ENCODE results near the gene ASTN1.

Gene ASTN1

GRCh38 chr1:176957603-176958002 lies 206.9 kb downstream of the ASTN1 start:
- FAIRE-seq: no peak
- TF ChIP-seq SPI1 (IDR thresholded peaks at IDR 0.05; ENCODE audit: low read depth, low read length) (no peak), TAF1 (IDR thresholded peaks at IDR 0.05; ENCODE audit: low read depth, low read length) (no peak), POLR2A (IDR thresholded peaks at IDR 0.05; ENCODE audit: low read depth, low read length) (no peak), PAX5 (IDR thresholded peaks at IDR 0.05; ENCODE audit: insufficient read depth, low read length, severe bottlenecking) (no peak), POLR2AphosphoS5 (IDR thresholded peaks at IDR 0.05; ENCODE audit: low read depth, low read length) (no peak), POU2F2 (IDR thresholded peaks at IDR 0.05; ENCODE audit: low read depth, low read length) (no peak)
- no peak for DNase-seq (ENCODE audit: insufficient read length, low spot score)

DNA sequence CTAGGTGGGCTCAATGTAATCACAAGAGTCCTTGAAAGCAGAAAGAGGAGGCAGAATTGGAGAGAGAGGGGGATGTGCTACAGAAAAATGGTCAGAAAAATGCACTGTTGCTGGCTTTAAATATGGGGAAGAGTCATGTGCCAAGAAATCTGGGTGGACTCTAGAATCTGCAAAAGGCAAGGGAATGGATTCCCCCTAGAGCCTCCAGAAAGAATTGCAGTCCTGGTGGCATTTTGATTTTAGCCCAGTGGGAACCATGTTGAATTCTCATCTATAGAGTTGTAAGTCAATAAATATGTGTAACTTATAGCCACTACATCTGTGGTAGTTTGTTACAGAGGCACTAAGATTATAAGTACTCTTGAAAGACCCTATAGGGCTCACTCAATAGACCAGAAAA lies 210.3 kb downstream of the ASTN1 start:
- no peak for FAIRE-seq
- TF ChIP-seq PAX5 (IDR thresholded peaks at IDR 0.05; ENCODE audit: insufficient read depth, low read length, severe bottlenecking) (no peak), SPI1 (IDR thresholded peaks at IDR 0.05; ENCODE audit: low read depth, low read length) (no peak), POU2F2 (IDR thresholded peaks at IDR 0.05; ENCODE audit: low read depth, low read length) (no peak), TAF1 (IDR thresholded peaks at IDR 0.05; ENCODE audit: low read depth, low read length) (no peak), POLR2AphosphoS5 (IDR thresholded peaks at IDR 0.05; ENCODE audit: low read depth, low read length) (no peak), POLR2A (IDR thresholded peaks at IDR 0.05; ENCODE audit: low read depth, low read length) (no peak)
- no peak for DNase-seq (ENCODE audit: insufficient read length, low spot score)

GRCh38 chr1:176950736-176951324 lies 213.7 kb downstream of the ASTN1 start:
- DNase-seq (ENCODE audit: insufficient read length, low spot score) (no peak), FAIRE-seq (no peak)
- TF ChIP-seq SPI1 (IDR thresholded peaks at IDR 0.05; ENCODE audit: low read depth, low read length): no peak

DNA sequence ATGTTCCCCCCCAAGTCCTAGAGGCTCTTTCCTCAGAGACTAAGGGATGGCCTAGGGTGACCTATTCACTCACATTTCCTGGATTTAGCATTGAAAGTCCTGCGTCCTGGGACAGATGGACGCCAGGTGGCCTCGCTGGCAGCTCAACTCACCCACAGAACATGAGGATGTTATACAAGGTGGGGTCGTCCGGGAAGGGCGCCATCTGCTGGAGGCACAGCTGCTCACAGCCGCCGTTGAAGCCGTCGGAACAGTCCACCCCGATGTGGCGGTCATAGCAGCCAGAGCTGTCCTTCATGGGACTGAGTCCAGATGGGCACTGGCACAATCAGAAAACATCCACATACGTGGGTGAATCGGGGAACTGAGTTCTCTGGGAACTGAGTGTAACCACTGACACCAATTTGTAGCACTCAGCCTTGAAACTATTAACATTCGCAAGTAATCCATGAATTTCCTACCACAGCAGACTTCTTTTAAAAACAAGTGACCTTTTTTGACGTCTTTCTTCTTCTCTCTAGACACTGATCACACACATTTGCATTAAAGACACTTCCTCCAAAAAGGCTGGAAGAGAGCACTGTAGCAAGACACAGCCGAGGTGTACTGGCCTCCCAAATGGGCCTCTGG lies 215.4 kb downstream of the ASTN1 start:
- FAIRE-seq (peak; percentile 65), DNase-seq (ENCODE audit: insufficient read length, low spot score) (peak; percentile 8)
- TF ChIP-seq POLR2A (IDR thresholded peaks at IDR 0.05; ENCODE audit: low read depth, low read length) (no peak), POLR2AphosphoS5 (IDR thresholded peaks at IDR 0.05; ENCODE audit: low read depth, low read length) (no peak), POU2F2 (IDR thresholded peaks at IDR 0.05; ENCODE audit: low read depth, low read length) (no peak), SPI1 (IDR thresholded peaks at IDR 0.05; ENCODE audit: low read depth, low read length) (no peak), PAX5 (IDR thresholded peaks at IDR 0.05; ENCODE audit: insufficient read depth, low read length, severe bottlenecking) (no peak), TAF1 (IDR thresholded peaks at IDR 0.05; ENCODE audit: low read depth, low read length) (no peak)

DNA sequence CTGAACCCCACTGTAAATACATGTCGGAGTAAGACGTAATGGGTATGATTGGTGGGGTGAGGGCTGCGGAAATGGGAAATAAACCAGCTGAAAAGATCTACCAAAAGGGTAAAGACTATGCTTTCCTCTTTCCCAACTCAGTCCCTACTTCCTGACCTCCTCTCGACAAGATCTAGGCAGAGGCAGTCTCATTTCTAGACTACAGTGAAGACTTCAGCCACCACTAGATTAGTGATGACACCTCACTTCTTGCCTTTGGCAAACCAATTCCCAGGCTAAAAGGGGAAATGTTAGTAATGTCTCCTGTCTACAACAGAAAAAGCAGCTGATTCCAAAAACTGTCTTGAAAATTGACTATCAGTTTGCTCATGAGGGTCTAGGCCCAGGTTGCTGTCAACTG lies 219.9 kb downstream of the ASTN1 start:
- DNase-seq (ENCODE audit: insufficient read length, low spot score): no peak
- FAIRE-seq: no peak
- TF ChIP-seq POLR2AphosphoS5 (IDR thresholded peaks at IDR 0.05; ENCODE audit: low read depth, low read length) (no peak), SPI1 (IDR thresholded peaks at IDR 0.05; ENCODE audit: low read depth, low read length) (no peak), POU2F2 (IDR thresholded peaks at IDR 0.05; ENCODE audit: low read depth, low read length) (no peak), POLR2A (IDR thresholded peaks at IDR 0.05; ENCODE audit: low read depth, low read length) (no peak), PAX5 (IDR thresholded peaks at IDR 0.05; ENCODE audit: insufficient read depth, low read length, severe bottlenecking) (no peak)

GRCh38 chr1:176943783-176944182 lies 220.7 kb downstream of the ASTN1 start:
- TF ChIP-seq POLR2AphosphoS5 (IDR thresholded peaks at IDR 0.05; ENCODE audit: low read depth, low read length): no peak
- no peak for TF ChIP-seq POU2F2 (IDR thresholded peaks at IDR 0.05; ENCODE audit: low read depth, low read length)
- TF ChIP-seq SPI1 (IDR thresholded peaks at IDR 0.05; ENCODE audit: low read depth, low read length): no peak
- no peak for TF ChIP-seq TAF1 (IDR thresholded peaks at IDR 0.05; ENCODE audit: low read depth, low read length)
- TF ChIP-seq POLR2A (IDR thresholded peaks at IDR 0.05; ENCODE audit: low read depth, low read length): no peak
- DNase-seq (ENCODE audit: insufficient read length, low spot score): no peak
- no peak for FAIRE-seq

DNA sequence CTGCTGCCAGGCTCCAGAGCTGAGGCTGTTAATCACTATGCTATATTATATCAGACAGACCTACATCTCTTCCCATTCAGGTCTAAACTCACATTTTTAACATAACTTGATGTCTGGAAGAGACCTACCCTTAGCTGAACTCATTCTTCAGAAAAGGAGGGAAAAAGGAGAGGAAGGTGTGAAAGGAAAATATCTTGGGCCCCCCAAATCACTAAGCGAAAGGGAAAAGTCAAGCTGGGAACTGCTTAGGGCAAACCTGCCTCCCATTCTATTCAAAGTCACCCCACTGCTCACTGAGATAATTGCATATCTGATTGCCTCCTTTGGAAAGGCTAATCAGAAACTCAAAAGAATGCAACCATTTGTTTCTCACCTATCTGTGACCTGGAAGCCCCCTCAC lies 222.2 kb downstream of the ASTN1 start:
- FAIRE-seq: no peak
- no peak for TF ChIP-seq PAX5 (IDR thresholded peaks at IDR 0.05; ENCODE audit: insufficient read depth, low read length, severe bottlenecking)
- TF ChIP-seq POLR2AphosphoS5 (IDR thresholded peaks at IDR 0.05; ENCODE audit: low read depth, low read length): no peak
- no peak for TF ChIP-seq POLR2A (IDR thresholded peaks at IDR 0.05; ENCODE audit: low read depth, low read length)
- TF ChIP-seq TAF1 (IDR thresholded peaks at IDR 0.05; ENCODE audit: low read depth, low read length): no peak
- TF ChIP-seq POU2F2 (IDR thresholded peaks at IDR 0.05; ENCODE audit: low read depth, low read length): no peak
- no peak for TF ChIP-seq SPI1 (IDR thresholded peaks at IDR 0.05; ENCODE audit: low read depth, low read length)
- no peak for DNase-seq (ENCODE audit: insufficient read length, low spot score)

- TF ChIP-seq TAF1 (IDR thresholded peaks at IDR 0.05; ENCODE audit: low read depth, low read length): no peak
- TF ChIP-seq PAX5 (IDR thresholded peaks at IDR 0.05; ENCODE audit: insufficient read depth, low read length, severe bottlenecking): no peak
- no peak for TF ChIP-seq POU2F2 (IDR thresholded peaks at IDR 0.05; ENCODE audit: low read depth, low read length)
- TF ChIP-seq SPI1 (IDR thresholded peaks at IDR 0.05; ENCODE audit: low read depth, low read length): no peak
- no peak for TF ChIP-seq POLR2AphosphoS5 (IDR thresholded peaks at IDR 0.05; ENCODE audit: low read depth, low read length)
- TF ChIP-seq POLR2A (IDR thresholded peaks at IDR 0.05; ENCODE audit: low read depth, low read length): no peak
- FAIRE-seq: no peak
- no peak for DNase-seq (ENCODE audit: insufficient read length, low spot score)
Measured at GRCh38 chr1:176939993-176940392, 224.5 kb downstream of the ASTN1 start.

DNA sequence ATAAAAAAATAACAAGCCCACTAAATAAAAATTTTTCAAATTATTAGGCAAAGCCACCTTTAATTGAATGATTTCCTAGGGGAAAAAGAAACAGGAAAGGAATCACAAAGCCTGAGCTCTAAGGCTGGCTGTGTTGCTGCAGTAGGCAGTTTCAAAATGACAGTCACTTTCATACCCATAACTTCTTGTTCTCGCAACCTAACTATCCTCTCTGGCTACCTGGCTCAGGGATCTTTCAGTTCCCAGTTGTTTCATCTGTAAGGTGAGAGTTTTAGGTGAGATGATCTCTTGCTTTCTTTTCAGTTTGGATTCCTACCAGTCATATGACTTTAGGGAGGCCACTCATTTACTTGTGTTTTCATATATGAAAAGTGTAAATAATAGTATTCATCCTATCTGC lies 226.1 kb downstream of the ASTN1 start:
- TF ChIP-seq TAF1 (IDR thresholded peaks at IDR 0.05; ENCODE audit: low read depth, low read length) (no peak), POU2F2 (IDR thresholded peaks at IDR 0.05; ENCODE audit: low read depth, low read length) (no peak), PAX5 (IDR thresholded peaks at IDR 0.05; ENCODE audit: insufficient read depth, low read length, severe bottlenecking) (no peak), SPI1 (IDR thresholded peaks at IDR 0.05; ENCODE audit: low read depth, low read length) (no peak), POLR2A (IDR thresholded peaks at IDR 0.05; ENCODE audit: low read depth, low read length) (no peak), POLR2AphosphoS5 (IDR thresholded peaks at IDR 0.05; ENCODE audit: low read depth, low read length) (no peak)
- FAIRE-seq: no peak
- DNase-seq (ENCODE audit: insufficient read length, low spot score): no peak

DNA sequence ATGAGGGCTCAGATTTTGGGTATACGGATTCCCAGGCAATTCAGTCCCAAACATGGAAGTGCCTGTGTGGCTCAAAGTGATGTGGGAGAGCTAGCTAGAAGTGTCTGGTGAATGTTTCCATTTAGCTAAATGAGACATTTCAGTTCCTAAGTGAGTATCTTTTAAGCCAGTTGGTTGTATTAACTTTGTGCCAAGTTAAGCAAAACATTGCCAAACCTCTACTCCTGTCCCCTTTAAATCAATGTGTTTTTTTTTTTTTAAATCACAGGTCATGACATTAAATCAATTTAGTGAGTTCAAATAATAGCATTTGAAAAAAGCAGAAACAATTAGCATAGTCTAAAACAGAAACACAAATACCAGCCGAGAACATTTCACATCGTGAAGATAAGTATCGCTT lies 230.1 kb downstream of the ASTN1 start:
- FAIRE-seq (no peak), DNase-seq (ENCODE audit: insufficient read length, low spot score) (no peak)
- TF ChIP-seq TAF1 (IDR thresholded peaks at IDR 0.05; ENCODE audit: low read depth, low read length): no peak
- TF ChIP-seq PAX5 (IDR thresholded peaks at IDR 0.05; ENCODE audit: insufficient read depth, low read length, severe bottlenecking): no peak
- no peak for TF ChIP-seq POLR2A (IDR thresholded peaks at IDR 0.05; ENCODE audit: low read depth, low read length)
- no peak for TF ChIP-seq SPI1 (IDR thresholded peaks at IDR 0.05; ENCODE audit: low read depth, low read length)
- TF ChIP-seq POU2F2 (IDR thresholded peaks at IDR 0.05; ENCODE audit: low read depth, low read length): no peak
- TF ChIP-seq POLR2AphosphoS5 (IDR thresholded peaks at IDR 0.05; ENCODE audit: low read depth, low read length): no peak

Measured in GM12891 (cell line).